ENCODE results near the gene DYRK4. TPM values are rescaled to one million over a fixed set of nuclear protein-coding genes. Genes with fewer than 3 reads are reported as not detected.

The DYRK4 gene
- total and polyA plus RNA-seq, 9 donors = 23.7 to 53.9 (median 41.2) TPM

DNA sequence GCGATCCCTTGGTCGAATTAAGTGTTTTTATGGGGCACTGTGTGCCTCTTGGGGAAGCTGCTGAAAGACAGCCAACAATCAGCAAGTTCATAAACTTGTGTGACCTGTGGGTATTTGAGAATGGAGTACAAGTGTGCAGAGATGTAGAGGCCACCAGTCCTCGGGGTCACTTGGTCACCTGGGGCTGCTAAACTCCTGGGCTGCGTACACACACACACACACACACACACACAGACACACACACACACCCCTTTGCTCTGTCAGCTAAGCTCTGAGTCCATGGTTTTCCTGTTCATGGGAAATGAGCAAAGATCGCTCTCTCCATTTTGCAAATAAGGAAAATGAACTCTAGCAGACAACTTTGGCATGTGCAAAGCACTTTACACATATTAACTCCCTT is 24.5 kb downstream of the DYRK4 start:
- TF ChIP-seq, protein P1, sequence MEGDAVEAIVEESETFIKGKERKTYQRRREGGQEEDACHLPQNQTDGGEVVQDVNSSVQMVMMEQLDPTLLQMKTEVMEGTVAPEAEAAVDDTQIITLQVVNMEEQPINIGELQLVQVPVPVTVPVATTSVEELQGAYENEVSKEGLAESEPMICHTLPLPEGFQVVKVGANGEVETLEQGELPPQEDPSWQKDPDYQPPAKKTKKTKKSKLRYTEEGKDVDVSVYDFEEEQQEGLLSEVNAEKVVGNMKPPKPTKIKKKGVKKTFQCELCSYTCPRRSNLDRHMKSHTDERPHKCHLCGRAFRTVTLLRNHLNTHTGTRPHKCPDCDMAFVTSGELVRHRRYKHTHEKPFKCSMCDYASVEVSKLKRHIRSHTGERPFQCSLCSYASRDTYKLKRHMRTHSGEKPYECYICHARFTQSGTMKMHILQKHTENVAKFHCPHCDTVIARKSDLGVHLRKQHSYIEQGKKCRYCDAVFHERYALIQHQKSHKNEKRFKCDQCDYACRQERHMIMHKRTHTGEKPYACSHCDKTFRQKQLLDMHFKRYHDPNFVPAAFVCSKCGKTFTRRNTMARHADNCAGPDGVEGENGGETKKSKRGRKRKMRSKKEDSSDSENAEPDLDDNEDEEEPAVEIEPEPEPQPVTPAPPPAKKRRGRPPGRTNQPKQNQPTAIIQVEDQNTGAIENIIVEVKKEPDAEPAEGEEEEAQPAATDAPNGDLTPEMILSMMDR (IDR thresholded peaks at IDR 0.05) = no peak
- TF ChIP-seq POLR2A (IDR thresholded peaks at IDR 0.05) (no peak), EP300 (IDR thresholded peaks at IDR 0.05) (no peak)
- intact Hi-C loops (cut with DNase I) = no loop called here
- no peaks in the 10 kb centered on the region for H3K4me1 ChIP-seq (ENCODE audit: insufficient read depth)
- H3K9me3 ChIP-seq = no peaks in the 10 kb centered on the region
- DNase-seq = no peak
- H3K4me3 ChIP-seq = no peak overlapping the region
- WGBS, 3 donors = 55 to 60% (median 60%) methylated on average over 5 of the region's 5 CpGs
- no peaks in the 10 kb centered on the region for H3K27me3 ChIP-seq
- no peaks in the 10 kb centered on the region for H3K36me3 ChIP-seq
- no peak overlapping the region for H3K27ac ChIP-seq

DNA sequence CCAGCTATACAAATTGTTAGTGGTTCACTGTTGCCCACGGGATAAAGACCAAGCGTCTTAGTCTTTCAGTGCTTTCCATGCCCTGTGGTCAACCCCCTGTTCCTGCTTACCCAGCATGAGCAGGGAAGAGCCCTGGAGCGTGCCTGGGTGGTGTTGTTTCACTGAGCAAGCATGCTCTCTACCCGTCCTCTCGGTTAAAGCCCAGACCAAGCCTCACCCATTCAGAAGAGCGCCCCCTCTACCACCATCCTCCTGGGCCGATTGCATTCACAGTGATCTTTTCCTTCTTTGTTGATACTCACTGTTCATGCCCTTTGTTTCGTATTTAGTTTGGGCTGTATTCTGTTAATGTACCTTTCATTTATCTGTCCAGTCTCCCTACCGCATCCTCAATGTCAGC is 25.1 kb downstream of the DYRK4 start:
- Histone ChIP-seq H3K36me3 (no peaks in the 10 kb centered on the region), H3K4me1 (ENCODE audit: insufficient read depth) (no peaks in the 10 kb centered on the region), H3K27ac (no peak overlapping the region), H3K4me3 (no peak overlapping the region), H3K9me3 (no peaks in the 10 kb centered on the region), H3K27me3 (no peaks in the 10 kb centered on the region)
- no peak for TF ChIP-seq EP300 (IDR thresholded peaks at IDR 0.05)
- TF ChIP-seq, protein P1 (IDR thresholded peaks at IDR 0.05) = no peak
- TF ChIP-seq POLR2A (IDR thresholded peaks at IDR 0.05) = no peak
- intact Hi-C loops (cut with DNase I) = no loop called here
- WGBS, 3 donors = 44 to 58% (median 55%) methylated on average over 9 of the region's 9 CpGs
- DNase-seq = no peak

DNA sequence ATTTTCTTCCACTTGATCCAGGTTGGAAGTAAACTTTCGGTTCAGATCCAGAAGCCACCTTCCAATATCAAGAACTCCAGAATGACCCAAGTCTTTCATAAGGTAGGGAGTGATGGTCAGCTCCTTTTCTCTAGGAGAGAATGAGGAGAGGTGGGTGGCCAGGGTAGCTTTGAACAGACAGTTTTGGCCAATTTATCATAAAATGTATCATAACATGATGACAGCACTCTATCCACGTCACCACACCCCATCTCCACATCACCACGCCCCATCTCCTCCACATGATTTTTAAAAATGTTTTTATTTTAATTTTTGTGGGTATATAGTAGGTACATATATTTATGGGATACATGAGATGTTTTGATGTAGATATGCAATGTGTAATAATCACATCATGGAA is 26.9 kb downstream of the DYRK4 start:
- TF ChIP-seq EP300 (IDR thresholded peaks at IDR 0.05) (no peak), POLR2A (IDR thresholded peaks at IDR 0.05) (no peak)
- TF ChIP-seq, protein P1 (IDR thresholded peaks at IDR 0.05) = no peak
- Histone ChIP-seq H3K27me3 (no peaks in the 10 kb centered on the region), H3K9me3 (no peaks in the 10 kb centered on the region), H3K4me1 (ENCODE audit: insufficient read depth) (no peaks in the 10 kb centered on the region), H3K4me3 (no peak overlapping the region), H3K36me3 (no peaks in the 10 kb centered on the region), H3K27ac (no peak overlapping the region)
- no peak for DNase-seq
- whole genome bisulfite sequencing, 3 donors = 87 to 89% (median 89%) methylated on average over 3 of the region's 3 CpGs
- intact Hi-C loops (cut with DNase I) = no loop called here

DNA sequence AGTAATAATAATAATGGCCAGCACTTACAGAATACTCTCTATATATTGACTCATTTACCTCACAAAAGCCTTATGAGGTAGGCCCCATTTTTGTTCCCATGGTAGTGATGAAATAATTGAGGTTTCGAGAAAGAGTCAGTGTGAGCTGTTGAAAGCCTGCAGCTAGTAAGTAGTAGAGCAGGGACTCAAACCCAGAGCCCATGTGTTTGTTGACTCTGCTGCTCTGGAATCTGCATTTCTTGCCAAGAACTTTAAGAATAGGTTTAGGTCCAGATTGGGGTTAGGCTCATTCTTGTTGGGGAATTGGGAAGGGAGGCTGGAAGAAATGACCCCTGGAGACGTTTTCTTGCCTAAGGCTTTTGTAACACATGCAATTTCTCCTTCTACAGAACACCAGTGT is 27.9 kb downstream of the DYRK4 start:
- intact Hi-C loops (cut with DNase I) = no loop called here
- Histone ChIP-seq H3K27me3 (no peaks in the 10 kb centered on the region), H3K9me3 (no peaks in the 10 kb centered on the region), H3K4me1 (ENCODE audit: insufficient read depth) (no peaks in the 10 kb centered on the region), H3K36me3 (no peaks in the 10 kb centered on the region), H3K27ac (no peak overlapping the region), H3K4me3 (no peak overlapping the region)
- WGBS, 3 donors = 62 to 68% (median 64%) methylated on average over 2 of the region's 2 CpGs
- DNase-seq = no peak
- TF ChIP-seq POLR2A (IDR thresholded peaks at IDR 0.05) = no peak
- TF ChIP-seq EP300 (IDR thresholded peaks at IDR 0.05) = no peak
- TF ChIP-seq, protein P1 (IDR thresholded peaks at IDR 0.05) = no peak

Data from ovary (tissue), 9 donors.